ENCODE data around the gene GALP.
"Not testable (repeated sequence)": the region's sequence is repeated elsewhere in the genome, so short reads cannot be mapped to it uniquely, and the experiment has no call there.

Gene GALP

DNA sequence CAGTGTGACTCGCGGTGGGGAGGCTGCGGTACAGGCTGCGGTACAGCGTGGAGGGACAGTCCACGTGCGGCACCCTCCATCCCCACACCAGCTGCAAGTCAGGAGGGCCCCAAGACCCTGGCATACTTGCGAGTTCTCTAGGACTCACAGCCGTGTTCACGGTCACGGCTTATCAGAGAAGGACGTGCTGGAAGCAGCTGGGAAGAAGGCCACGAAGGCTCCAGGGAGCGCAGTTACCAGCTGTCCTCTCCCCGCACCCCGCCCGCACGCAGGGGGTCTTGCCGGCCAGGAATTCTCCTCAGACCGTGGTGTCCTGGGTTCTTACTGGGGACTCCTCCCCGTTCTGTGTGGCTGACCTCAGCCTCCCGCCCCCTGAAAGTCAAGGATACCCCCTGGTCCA lies 28.5 kb upstream of the GALP start:
- no peak overlapping the region for H3K4me3 ChIP-seq (ENCODE audit: low read depth, low read length)

DNA sequence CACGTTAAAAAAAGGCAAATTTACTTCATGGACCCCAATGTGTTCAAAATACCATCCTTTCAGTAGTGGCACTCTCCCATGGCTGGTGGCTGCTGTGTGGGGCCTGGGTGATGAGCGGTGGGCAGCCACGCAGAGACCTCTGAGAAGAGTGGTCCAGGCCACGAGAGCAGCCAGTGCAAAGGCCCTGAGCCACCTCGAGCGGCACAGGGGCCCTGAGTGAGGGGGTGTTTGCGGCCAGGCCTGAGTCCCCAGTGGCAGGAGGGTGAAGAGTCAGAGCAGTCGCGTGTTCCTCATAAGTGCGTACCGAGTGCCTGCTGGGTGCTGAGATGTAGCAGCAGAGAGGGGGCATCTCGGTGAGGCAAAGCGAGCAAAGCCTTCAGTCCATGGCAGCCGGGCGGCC lies 27.7 kb upstream of the GALP start:
- H3K4me3 ChIP-seq (ENCODE audit: low read depth, low read length) = no peak overlapping the region

DNA sequence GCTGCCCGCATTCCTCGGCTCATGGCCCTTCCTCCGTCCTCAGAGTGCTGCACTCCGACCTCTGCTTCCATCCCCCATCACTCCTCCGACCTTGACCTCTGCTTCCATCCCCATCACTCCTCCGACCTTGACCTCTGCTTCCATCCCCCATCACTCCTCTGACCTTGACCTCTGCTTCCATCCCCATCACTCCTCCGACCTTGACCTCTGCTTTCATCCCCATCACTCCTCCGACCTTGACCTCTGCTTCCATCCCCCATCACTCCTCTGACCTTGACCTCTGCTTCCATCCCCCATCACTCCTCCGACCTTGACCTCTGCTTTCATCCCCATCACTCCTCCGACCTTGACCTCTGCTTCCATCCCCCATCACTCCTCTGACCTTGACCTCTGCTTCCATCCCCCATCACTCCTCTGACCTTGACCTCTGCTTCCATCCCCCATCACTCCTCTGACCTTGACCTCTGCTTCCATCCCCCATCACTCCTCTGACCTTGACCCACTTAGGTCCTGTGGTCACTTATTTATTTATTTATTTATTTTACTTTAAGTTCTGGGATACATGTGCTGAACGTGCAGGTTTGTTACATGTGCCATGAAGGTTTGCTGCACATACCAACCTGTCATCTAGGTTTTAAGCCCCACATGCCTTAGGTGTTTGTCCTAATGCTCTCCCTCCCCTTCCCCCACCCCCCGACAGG lies 26.7 kb upstream of the GALP start:
- H3K4me3 ChIP-seq (ENCODE audit: low read depth, low read length) = not testable (repeated sequence)

DNA sequence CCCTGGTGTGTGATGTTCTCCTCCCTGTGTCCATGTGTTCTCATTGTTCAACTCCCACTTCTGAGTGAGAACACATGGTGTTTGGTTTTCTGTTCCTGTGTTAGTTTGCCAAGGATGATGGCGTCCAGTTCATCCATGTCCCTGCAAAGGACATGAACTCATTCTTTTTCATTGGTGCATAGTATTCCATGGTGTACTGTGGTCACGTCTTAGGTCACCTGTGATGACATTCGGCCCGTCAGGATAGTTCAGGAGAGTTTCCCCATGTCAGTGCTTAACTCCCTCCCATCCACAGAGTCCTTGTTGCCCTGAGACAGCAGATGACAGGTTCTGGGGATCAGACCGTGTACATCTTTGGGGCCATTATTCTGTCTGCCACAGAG lies 26.2 kb upstream of the GALP start:
- no peak overlapping the region for H3K4me3 ChIP-seq (ENCODE audit: low read depth, low read length)

DNA sequence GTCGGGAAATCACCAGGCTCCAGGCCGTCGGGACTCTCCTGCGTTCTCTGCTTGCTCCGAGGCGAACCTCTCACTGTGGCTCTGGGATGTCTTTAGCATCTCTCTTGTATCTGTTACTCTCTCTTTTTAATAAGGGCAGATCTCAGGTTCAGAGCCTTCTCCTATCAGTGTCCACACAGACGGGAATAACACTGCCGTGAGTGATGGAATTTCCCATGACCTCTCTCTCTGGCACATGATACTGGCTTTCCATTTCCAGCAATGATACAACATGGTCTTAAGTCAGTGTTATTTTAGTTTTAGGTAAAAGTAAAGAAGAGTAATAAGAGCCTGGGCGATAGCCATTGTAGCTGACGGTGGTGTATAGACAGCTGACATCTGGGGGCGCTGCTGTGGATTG lies 25.4 kb upstream of the GALP start:
- H3K4me3 ChIP-seq (ENCODE audit: low read depth, low read length) = no peak overlapping the region

DNA sequence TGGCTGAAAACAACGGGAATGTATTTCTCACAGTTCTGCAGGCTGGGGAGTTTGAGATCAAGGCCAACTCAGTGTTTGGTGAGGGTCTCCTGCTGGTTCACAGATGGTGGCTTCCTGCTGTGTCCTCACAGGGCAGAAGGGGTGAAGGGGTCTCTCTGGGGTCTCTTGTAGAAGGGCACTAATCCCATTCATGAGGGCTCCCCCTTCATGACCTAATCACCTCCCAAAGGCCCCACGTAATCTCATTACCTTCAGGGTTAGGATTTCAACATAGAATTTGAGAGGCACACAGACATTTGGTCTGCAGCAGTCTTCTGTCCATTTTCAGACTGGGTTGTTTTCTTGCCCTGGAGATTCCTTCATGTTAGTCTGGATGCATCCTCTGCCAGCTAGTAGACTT lies 23.2 kb upstream of the GALP start:
- no peak overlapping the region for H3K4me3 ChIP-seq (ENCODE audit: low read depth, low read length)

DNA sequence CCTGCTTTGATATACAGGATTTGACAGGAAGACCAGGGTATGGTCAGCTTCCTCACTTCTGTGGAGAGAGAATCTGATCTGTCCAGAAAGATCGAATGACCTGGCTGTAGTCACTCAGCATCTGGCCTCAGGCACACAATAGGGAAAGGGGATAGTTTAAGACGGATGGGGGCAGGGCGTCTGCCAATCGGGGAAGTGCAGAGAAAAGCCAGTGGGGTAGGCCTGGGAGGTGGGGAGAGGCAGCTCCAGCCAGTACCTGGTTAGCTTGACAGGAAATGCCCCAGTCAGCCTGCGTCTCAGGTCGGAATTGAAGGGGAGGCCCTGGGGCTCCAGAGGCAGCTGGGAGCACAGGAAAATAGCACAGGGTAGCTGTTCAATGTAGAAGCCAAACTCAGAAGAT lies 22.3 kb upstream of the GALP start:
- no peak overlapping the region for H3K4me3 ChIP-seq (ENCODE audit: low read depth, low read length)

DNA sequence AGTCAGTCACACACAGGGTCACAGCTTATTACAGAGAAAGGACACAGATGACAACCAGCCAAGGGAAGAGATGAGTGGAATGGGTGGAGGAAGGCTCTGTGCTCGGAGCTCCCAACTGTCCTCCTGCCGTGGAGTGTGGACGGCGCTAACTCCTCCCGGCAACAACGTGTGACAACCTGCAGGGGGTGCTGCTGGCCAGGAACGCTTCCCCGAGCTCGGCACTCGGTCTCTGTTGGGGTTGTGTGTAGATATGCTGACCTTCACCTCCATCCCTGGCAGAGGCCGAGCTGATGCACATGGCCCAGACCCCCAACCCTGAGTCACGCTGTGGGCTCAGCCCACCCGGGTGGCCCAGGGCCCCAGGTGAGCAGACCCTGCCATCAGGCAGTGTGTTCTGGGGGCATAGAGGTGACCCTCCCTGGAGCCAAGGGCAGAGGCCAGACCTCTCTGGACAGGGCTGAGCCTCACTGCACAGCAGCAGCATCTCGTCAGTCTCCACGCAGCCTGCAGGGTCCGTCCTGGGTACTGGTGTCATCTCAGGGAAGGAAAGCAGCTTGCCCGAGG lies 20.6 kb upstream of the GALP start:
- no peak overlapping the region for H3K4me3 ChIP-seq (ENCODE audit: low read depth, low read length)

DNA sequence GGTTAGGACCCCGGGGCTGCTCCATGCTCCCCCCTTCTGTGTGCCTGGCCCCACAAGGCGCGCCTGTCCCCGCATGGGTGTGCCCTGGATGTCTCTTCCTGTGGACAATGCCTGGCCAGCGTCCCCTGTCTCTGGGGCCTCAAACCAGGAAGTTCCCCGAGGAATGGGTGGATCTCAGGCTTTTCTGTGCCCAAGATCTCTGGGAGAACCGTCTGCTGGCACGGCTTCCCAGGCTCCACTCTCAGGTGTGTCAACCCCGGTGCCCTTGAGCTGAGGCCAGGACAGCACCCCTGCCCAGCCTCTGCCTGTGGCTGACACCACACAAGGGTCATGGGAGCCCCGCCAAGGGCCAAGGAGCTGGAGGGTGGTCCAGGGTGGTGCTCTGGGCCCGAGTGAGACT lies 19.0 kb upstream of the GALP start:
- H3K4me3 ChIP-seq (ENCODE audit: low read depth, low read length) = no peak overlapping the region

DNA sequence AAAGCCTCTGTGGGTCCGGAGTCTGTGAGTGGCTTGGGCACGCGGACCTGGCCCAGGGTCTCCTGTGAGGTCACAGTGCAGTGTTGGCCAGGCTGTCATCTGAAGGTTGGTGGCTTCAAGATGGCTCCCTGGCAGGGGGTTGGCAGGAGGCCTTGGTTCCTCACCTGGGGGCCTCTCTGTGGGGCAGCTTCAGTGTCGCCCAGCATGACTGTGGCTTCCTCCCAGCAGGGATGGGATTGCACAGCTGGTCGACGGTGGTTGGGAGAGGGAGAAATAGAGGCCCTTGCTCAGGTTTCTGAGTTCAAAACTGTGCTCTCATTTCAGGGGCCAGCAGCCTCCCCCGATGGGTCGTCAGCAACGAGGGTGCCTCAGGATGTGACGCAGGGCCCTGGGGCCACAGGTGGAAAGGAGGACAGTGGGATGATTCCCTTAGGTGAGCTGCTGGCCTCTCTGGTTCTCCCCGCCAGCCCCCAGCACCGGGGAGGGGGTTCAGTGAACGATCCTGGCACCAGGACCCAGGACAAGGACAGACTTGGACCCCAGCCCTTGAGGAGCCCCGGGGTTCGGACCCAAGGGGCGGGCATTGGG lies 17.5 kb upstream of the GALP start:
- no peak overlapping the region for H3K4me3 ChIP-seq (ENCODE audit: low read depth, low read length)

DNA sequence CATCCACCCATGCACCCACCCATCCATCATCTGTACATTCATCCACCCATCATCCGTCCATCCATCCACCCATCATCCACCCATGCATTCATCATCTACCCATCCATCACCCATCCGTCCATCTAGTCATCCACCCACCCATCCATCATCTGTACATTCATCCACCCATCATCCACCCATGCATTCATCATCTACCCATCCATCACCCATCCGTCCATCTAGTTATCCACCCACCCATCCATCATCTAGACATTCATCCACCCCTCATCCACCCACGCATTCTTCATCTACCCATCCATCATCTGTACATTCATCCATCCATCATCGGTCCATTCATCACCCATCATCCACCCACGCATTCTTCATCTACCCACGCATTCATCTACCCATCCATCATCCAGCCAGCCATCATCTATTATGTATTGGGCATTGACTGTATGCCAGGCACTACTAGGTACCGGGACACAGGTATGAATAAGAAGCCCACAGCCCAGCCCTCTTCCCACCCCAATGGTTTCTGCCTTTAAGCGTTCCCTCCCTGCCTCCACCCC lies 16.7 kb upstream of the GALP start:
- no peak overlapping the region for H3K4me3 ChIP-seq (ENCODE audit: low read depth, low read length)

DNA sequence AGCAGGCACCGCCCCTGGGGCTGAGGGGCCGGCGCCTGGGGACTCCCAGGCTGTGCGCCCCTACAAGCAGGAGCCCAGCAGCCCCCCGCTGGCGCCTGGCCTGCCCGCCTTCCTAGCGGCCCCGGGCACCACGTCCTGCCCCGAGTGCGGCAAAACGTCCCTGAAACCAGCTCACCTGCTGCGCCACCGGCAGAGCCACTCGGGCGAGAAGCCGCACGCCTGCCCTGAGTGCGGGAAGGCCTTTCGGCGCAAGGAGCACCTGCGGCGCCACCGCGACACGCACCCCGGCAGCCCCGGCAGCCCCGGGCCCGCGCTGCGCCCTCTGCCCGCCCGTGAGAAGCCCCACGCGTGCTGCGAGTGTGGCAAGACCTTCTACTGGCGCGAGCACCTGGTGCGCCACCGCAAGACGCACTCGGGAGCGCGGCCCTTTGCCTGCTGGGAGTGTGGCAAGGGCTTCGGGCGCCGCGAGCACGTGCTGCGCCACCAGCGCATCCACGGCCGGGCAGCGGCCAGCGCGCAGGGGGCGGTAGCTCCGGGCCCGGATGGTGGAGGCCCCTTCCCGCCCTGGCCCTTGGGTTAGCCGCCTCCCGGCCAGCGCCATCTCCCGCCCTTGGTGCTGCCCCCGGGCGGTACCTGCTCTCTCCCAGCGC lies 16.1 kb upstream of the GALP start:
- no peak overlapping the region for H3K4me3 ChIP-seq (ENCODE audit: low read depth, low read length)

DNA sequence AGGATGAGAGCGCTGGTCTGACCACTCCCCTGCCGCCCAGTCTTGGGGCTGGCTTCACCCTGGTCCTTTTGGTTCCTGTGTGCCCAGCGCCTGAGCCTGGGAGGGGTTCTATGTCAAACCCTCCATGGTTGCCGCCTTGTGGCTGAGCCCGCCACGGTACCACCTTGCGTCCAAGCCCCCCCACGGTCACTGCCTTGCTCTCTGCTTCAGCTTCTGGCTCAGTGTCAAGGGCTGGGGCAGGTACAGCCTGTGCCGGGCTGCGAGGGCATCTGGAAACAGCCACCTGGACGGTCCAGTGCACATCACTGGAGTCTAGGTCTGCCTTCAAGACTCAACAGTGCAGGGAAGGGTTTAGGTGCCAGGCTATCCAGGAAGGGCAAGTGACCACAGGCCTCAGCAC lies 14.3 kb upstream of the GALP start:
- no peak overlapping the region for H3K4me3 ChIP-seq (ENCODE audit: low read depth, low read length)

DNA sequence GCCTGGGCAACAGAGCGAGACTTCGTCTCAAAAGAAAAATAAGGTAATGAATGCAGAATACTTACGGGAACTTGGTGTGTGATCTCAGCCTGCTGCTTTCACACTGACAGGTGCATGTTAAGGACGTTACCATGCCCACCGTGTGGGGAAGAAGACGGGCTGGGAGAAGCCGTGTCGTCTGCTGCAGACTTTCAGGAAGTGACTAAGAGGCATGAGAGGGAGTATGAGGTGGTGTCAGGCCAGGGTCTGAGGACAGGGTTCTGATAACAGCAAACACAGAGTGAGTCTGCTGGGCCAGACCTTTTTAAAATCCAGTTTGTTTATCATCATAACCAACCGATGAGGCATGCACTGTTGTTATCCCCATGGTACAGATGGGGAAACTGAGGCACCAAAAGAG lies 13.6 kb upstream of the GALP start:
- no peak overlapping the region for H3K4me3 ChIP-seq (ENCODE audit: low read depth, low read length)

DNA sequence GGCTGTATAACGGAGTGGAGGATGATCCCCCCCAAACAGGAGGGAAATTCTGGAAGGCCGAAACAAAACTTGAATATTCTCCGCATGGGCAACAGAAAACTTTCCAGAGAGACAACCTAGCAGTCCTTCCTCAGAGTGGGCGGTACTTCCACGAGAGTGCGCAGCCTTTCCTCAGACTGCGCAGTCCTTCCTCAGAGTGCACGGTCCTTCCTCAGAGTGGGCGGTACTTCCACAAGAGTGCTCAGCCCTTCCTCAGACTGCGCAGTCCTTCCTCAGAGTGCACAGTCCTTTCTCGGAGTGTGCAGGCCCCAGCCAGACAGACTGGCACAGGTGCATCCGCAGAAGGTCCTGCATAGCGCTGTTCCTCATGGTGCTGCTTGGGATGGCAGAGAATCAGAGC lies 12.7 kb upstream of the GALP start:
- no peak overlapping the region for H3K4me3 ChIP-seq (ENCODE audit: low read depth, low read length)

DNA sequence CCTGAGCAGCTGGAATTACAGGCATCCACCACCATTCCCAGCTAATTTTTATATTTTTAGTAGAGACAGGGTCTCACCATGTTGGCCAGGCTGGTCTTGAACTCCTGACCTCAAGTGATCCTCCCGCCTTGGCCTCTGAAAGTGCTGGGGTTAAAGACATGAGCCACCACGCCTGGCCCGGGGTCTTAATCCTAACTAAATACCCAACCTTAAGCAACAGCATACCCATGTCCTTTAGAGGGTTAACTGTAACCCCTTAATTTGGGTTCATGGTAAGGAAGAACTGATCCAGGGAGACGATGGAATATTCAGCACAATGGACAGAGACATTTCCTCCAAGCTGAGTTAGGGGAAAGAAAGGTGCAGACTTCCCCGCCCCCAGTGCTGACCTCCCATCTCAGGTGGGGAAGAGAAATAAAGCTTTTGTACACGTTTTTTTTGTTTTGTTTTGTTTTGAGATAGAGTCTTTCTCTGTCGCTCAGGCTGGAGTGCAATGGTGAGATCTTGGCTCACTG lies 8.7 kb upstream of the GALP start:
- no peak overlapping the region for H3K4me3 ChIP-seq (ENCODE audit: low read depth, low read length)

DNA sequence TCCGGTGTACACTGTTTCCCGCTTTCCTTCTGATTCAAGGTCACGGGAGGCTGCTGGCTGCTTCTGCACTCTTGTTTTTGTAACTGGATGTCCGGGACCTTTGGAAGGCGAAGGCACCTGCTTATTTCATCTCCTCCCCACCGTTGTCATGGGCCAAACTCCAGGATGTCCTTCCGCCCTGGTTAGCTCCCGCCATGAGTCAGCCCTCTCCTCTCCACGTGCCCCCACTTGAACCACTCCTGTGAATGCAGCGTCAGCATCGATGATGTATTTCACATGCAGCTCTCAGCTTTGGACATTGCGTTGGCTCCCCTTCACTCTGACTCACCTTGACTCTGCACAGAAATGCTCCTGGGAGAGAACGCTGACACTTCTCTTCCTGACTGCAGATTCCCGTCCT lies 5.5 kb upstream of the GALP start:
- H3K4me3 ChIP-seq (ENCODE audit: low read depth, low read length) = no peak overlapping the region

DNA sequence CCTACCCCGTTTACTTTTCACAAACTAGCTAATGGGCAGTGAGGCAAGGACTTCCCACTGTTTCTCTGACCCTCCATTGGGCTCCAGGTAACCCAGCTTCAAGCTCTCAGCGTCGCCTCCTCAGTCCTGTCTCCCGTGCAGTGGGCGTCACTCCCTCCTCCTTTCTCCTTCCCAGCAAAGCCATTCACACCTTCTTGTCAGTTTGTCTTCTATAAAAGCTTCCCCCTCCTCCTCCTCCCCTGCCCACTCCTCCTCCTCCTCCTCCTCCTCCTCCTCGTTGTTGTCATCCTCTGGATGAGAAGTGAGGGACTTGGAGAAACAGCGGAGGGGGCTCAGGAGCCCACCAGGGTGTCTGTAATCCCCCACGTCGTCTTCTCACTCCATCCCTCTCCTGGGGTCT lies 1.7 kb upstream of the GALP start:
- H3K4me3 ChIP-seq (ENCODE audit: low read depth, low read length) = no peak overlapping the region

DNA sequence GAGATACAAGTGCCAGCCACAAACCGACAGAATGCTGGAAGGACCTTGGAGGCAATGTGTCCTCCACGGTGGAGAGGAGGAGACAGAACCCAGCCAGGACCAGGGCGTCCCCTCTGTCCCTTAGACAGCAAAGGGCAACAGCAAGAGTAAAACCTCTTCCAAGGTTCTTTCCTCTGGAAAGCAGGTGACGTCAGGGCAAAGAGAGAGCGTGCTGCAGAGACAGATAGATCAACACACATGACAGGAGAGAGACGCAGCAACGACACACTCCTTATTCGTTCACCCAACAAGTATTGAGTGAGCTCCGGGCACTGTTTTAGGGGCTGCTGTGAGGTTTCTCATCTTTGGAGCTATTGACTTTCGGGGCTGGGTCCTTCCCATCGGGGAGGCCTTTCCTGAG lies 1.3 kb upstream of the GALP start:
- no peak overlapping the region for H3K4me3 ChIP-seq (ENCODE audit: low read depth, low read length)

DNA sequence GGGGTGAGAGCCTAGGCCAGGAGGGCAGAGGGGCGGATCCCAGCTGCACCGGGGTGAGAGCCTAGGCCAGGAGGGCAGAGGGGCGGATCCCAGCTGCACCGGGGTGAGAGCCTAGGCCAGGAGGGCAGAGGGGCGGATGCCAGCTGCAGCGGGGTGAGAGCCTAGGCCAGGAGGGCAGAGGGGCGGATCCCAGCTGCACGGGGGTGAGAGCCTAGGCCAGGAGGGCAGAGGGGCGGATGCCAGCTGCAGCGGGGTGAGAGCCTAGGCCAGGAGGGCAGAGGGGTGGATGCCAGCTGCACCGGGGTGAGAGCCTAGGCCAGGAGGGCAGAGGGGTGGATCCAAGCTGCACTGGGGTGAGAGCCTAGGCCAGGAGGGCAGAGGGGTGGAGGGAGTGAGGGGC lies 502 bp downstream of the GALP start:
- not testable (repeated sequence) for H3K4me3 ChIP-seq (ENCODE audit: low read depth, low read length)

DNA sequence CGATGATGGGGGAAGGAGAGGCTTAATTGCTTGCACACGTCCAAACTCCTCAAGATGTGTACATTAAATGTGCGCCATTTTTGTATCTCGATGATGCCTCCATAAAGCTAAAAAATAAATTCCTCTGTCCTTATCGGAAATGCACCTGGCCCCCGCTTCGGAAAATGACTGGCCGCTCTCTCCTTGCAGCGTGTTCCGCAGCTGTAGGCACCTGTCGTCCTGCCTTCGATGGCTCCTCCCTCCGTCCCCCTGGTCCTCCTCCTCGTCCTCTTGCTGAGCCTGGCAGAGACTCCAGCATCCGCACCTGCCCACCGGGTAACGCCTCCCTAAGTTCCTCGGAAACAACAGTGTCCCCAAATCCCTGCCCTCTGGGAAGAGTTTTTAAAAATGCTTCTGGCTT lies 1.1 kb downstream of the GALP start:
- no peak overlapping the region for H3K4me3 ChIP-seq (ENCODE audit: low read depth, low read length)
